SH-SY5Y (cell line): ENCODE measurements around the gene CD82.

Source experiments
- GATA2 ChIP-seq: IDR thresholded peaks from 2 replicates; pipeline ENCODE4 v1.6.1; 2011; ENCODE audit warnings: mild to moderate bottlenecking, low read depth, low read length
- GATA3 ChIP-seq: IDR thresholded peaks from 2 replicates; pipeline ENCODE4 v1.6.1; 2011; ENCODE audit warnings: low read depth, mild to moderate bottlenecking, low read length, moderate library complexity

DNA sequence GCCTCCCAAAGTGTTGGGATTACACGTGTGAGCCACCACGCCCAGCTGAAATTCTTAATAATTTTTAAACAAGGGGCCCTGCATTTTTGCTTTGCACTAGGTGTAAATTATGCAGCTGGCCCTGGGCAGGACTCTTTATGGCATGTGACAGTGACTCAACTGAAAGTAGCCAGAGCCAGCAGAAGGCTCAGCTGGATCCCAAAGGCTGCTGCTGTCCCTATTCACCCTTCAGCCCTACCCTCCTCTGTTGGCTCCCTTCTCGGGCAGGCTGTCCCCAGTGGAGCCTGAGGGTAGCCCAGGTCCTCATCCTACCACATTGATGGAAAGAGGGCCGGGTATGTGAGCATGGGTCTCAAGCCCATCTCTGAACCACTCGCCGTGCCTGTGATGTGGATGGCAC is 45.6 kb downstream of the CD82 start:
- no peak for TF ChIP-seq GATA2
- no peak for TF ChIP-seq GATA3
